Cardiac muscle cell (in vitro differentiated cells and primary cell): ENCODE measurements around the gene CTPS2. TPM values are rescaled to one million over a fixed set of nuclear protein-coding genes. Genes with fewer than 3 reads are reported as not detected.
"Not testable (repeated sequence)": the region's sequence is repeated elsewhere in the genome, so short reads cannot be mapped to it uniquely, and the experiment has no call there.

ENCODE experiments used
- DNase-seq, 2 donors: peaks; one replicate each; pipeline versions ENCODE4 v3.0.0 to v3.0.0-alpha.2; 2010 to 2017; ENCODE audit warnings: low read depth in 1 of 2, low spot score in 1 of 2
- H3K27ac ChIP-seq: fragments of 200-600 bp; sonication (generic); 2 replicates; pipeline ENCODE4 v1.5.1; 2016
- H3K27me3 ChIP-seq: fragments of 200-600 bp; sonication (generic); 2 replicates; pipeline ENCODE4 v1.6.0; 2016; ENCODE audit warnings: control low read depth
- H3K36me3 ChIP-seq: fragments of 200-600 bp; sonication (generic); 2 replicates; pipeline ENCODE4 v1.5.1; 2016; ENCODE audit warnings: control low read depth
- H3K4me1 ChIP-seq: fragments of 200-600 bp; sonication (generic); 2 replicates; pipeline ENCODE4 v1.8.1; 2017; ENCODE audit warnings: low read depth, mild to moderate bottlenecking, mixed run types
- H3K4me3 ChIP-seq: fragments of 200-600 bp; sonication (generic); 2 replicates; pipeline ENCODE4 v1.5.1; 2016; ENCODE audit warnings: mild to moderate bottlenecking
- H3K9me3 ChIP-seq: fragments of 200-600 bp; sonication (generic); 2 replicates; pipeline ENCODE4 v1.5.1; 2017; ENCODE audit warnings: low read depth, mild to moderate bottlenecking, control low read depth
- polyA plus RNA-seq: library from polyadenylated mRNA; unstranded; fragments of >200 nt; fragmentation: Nextera tagmentation; extraction: Ambion mirVana; gene quantifications from 2 replicates; pipeline ENCODE4 v1.2.1, GENCODE V29; 2016
- total RNA-seq: library from RNA; depleted of rRNA; stranded (reverse); fragments of >200 nt; gene quantifications from 2 replicates; pipeline ENCODE4 v1.2.3, GENCODE V29; 2016
- TF ChIP-seq, protein P1 (sequence below): IDR thresholded peaks from 2 replicates; pipeline ENCODE4 v1.5.1; 2012; ENCODE audit warnings: low read depth, mild to moderate bottlenecking, low read length

CTPS2 gene
- total and polyA plus RNA-seq, 2 experiments from 2014 or later = 37.4 to 51.0 TPM

DNA sequence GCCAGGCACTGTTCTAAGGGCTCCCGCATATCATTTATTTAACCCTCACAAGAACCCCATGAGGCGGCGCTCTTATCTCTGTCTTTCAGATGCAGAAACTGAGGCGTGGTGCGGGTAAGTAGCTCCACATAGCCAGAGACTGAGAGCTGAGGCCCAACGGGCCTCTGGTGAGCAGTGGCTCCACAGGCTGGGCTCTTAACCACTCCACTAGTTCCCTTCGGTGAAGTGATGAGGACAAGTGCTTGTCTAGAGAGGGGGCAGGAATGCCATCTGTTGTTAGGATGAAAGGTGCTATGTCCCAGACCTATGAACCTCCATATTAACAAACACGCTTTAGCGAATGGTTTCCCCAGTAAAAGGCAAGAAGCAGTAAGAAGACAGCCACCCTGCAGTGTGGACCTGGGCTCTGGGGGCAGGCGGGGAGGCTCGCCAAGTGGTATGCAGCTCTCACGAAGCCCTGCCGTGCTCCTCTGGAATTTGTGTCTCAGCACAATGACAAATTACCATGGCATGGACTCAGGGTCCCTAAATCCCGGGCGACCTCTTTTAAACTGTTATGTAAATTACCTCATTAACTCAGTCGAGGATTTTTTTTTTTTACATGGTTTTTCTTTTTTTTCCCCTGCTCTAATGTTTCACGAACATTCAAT lies 83.4 kb downstream of the CTPS2 start:
- Histone ChIP-seq H3K36me3 (no peaks in the 10 kb centered on the region), H3K4me1 (peaks cover 17% of the 10 kb centered on the region), H3K4me3 (no peak overlapping the region), H3K27me3 (no peaks in the 10 kb centered on the region), H3K9me3 (no peaks in the 10 kb centered on the region), H3K27ac (peak overlapping the region; percentile 34)
- TF ChIP-seq, protein P1, sequence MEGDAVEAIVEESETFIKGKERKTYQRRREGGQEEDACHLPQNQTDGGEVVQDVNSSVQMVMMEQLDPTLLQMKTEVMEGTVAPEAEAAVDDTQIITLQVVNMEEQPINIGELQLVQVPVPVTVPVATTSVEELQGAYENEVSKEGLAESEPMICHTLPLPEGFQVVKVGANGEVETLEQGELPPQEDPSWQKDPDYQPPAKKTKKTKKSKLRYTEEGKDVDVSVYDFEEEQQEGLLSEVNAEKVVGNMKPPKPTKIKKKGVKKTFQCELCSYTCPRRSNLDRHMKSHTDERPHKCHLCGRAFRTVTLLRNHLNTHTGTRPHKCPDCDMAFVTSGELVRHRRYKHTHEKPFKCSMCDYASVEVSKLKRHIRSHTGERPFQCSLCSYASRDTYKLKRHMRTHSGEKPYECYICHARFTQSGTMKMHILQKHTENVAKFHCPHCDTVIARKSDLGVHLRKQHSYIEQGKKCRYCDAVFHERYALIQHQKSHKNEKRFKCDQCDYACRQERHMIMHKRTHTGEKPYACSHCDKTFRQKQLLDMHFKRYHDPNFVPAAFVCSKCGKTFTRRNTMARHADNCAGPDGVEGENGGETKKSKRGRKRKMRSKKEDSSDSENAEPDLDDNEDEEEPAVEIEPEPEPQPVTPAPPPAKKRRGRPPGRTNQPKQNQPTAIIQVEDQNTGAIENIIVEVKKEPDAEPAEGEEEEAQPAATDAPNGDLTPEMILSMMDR = no peak
- peak in 1 of 2 donors; percentile 62 for DNase-seq

DNA sequence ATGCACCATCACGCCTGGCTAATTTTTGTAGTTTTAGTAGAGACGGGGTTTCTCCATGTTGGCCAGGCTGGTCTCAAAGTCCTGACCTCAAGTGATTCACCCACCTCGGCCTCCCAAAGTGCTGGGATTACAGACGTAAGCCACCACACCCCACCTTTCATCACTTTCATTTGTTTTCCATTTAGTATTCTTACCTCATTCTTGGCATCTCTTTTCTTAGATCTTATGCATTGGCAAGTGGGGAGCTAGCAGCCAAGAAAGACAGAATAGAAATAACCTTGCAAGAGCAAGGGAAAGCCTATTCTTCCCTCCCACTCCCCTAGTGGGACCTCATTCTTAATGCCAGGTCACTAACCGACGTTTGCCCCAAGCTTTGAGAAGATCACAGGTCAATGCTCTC lies 84.0 kb downstream of the CTPS2 start:
- not testable (repeated sequence) for H3K4me3 ChIP-seq, H3K36me3 ChIP-seq, H3K9me3 ChIP-seq, H3K27me3 ChIP-seq
- peaks cover 12% of the 10 kb centered on the region for H3K4me1 ChIP-seq
- H3K27ac ChIP-seq = peak overlapping the region; percentile 22
- peak in 1 of 2 donors; percentile 40 for DNase-seq

DNA sequence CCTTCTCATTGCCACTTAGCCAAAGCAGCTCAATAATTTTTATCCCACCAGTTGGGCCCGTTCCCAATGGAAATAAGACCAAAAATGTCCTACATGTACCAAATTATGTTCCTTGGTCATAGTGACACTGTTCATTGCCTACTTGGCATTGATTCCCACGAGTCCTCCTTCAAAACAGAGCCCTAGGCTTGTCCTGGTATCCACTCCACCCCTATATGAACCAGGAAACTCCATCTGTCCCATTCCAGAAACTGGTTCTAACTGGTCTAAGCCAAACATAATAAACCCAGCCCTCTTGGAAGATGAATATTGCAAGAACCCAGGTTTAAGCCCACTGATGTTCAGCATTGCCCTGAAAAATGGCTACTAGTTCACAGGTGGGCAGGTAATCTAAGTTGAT lies 93.4 kb downstream of the CTPS2 start:
- TF ChIP-seq, protein P1 = no peak
- Histone ChIP-seq H3K4me1 (no peaks in the 10 kb centered on the region), H3K36me3 (peaks cover 2% of the 10 kb centered on the region), H3K4me3 (no peak overlapping the region), H3K27me3 (no peaks in the 10 kb centered on the region), H3K9me3 (no peaks in the 10 kb centered on the region), H3K27ac (no peak overlapping the region)
- no peak for DNase-seq

DNA sequence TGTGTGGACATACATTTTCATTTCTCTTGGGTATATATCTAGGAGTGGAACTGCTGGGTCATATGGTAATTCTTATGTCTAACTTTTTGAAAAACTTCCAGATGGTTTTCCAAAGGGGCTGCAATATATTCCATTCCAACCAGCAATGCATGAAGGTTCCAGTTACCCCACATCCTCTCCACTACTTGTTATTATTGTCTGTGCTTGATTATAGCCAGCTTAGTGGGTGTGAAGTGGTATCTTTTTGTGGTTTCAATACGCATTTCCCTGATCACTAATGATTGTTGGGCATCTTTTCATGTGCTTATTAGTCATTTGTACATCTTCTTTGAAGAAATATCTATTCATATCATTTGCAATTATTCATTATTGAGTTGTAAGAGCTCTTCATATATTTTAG lies 94.0 kb downstream of the CTPS2 start:
- DNase-seq = no peak
- TF ChIP-seq, protein P1 = no peak
- Histone ChIP-seq H3K9me3 (no peaks in the 10 kb centered on the region), H3K4me3 (no peak overlapping the region), H3K27ac (no peak overlapping the region), H3K36me3 (peaks cover 2% of the 10 kb centered on the region), H3K27me3 (no peaks in the 10 kb centered on the region), H3K4me1 (no peaks in the 10 kb centered on the region)

DNA sequence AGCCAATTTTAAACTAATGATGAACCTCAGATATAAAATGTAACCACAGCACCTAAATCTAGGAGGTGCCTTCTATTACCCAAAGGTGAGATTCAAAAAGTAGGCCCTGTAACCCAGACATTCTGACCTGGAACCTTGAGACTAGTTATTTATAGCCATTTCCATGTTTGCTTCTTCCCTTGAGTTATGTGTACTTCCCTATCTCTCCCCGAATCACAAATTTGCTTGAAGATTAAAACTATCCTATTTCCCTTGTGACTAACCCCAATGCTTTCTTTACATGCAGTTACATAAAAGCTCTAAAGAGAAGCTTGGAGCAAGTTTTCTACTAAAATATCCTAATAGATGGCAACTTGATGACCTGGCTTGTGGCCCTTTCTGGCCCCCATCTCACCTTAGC lies 95.1 kb downstream of the CTPS2 start:
- no peaks in the 10 kb centered on the region for H3K4me1 ChIP-seq
- DNase-seq = no peak
- no peaks in the 10 kb centered on the region for H3K9me3 ChIP-seq
- H3K27me3 ChIP-seq = no peaks in the 10 kb centered on the region
- TF ChIP-seq, protein P1 = no peak
- peaks cover 7% of the 10 kb centered on the region for H3K36me3 ChIP-seq
- no peak overlapping the region for H3K27ac ChIP-seq
- H3K4me3 ChIP-seq = no peak overlapping the region

DNA sequence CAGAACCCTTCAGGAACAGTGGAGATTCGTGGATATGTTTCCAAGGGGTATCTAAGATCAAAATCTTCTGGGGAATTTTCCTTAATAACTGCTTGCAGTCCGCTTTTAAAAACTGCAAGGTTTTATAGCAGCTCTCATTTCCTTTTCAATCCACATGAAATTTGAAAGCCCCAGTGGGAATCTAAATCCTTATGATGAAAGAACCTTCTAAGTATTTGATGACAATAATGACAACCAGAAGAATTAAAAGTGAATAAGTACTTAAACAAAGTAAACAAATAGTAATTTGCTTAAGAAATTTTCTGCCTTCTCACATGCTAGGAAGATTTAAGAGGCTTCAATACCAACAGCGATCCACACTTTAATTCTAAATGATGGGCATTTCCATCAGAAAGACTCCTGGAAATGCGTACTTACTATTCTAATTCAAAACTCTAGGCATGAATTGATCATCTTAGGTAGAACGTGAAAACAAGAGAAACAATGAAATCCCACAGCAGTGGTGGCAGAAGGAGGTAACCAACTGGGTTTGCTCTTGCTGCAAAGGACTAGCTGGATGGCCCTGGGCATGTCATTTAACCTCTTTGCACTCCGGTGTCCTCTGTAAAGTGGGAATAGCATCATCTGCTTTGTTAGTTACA lies 100.1 kb downstream of the CTPS2 start:
- peaks cover 16% of the 10 kb centered on the region for H3K36me3 ChIP-seq
- no peaks in the 10 kb centered on the region for H3K9me3 ChIP-seq
- TF ChIP-seq, protein P1 = no peak
- H3K4me3 ChIP-seq = no peak overlapping the region
- no peak for DNase-seq
- H3K4me1 ChIP-seq = no peaks in the 10 kb centered on the region
- no peak overlapping the region for H3K27ac ChIP-seq
- no peaks in the 10 kb centered on the region for H3K27me3 ChIP-seq

DNA sequence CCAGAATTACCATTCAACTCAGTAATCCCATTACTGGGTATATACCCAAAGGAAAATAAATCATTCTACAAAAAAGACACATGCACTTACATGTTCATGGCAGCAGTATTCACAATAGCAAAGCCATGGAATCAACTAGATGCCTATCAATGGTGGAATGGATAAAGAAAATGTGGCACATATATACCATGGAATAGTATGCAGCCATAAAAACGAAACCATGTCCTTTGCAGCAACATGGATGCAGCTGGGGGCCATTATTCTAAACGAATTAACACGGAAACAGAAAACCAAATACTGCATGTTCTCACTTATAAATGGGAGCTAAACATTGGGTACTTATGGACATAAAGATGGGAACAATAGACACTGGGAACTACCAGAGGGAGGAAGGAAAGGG lies 101.8 kb downstream of the CTPS2 start:
- not testable (repeated sequence) for H3K9me3 ChIP-seq, H3K27me3 ChIP-seq, DNase-seq, H3K4me3 ChIP-seq, H3K27ac ChIP-seq, H3K4me1 ChIP-seq
- H3K36me3 ChIP-seq = peaks cover 14% of the 10 kb centered on the region
